SIG-M5 (cell line): Measurements from ENCODE around the gene ADAMTS17.

Experiments used
- DNase-seq: peaks from one replicate; lab custom pipeline; 2025; lab: John Stamatoyannopoulos, UW

ADAMTS17 gene

GRCh38 chr15:99978426-99978825 lies 363.3 kb downstream of the ADAMTS17 start:
- no peak for DNase-seq

- DNase-seq, result no peak
These were observed 363.8 kb downstream of the ADAMTS17 start for GRCh38 chr15:99977929-99978328.

GRCh38 chr15:99976811-99977271 lies 364.9 kb downstream of the ADAMTS17 start:
- DNase-seq, result no peak

- DNase-seq, result no peak
These were observed 365.8 kb downstream of the ADAMTS17 start for GRCh38 chr15:99976000-99976399.

GRCh38 chr15:99974246-99974645 lies 367.5 kb downstream of the ADAMTS17 start:
- no peak for DNase-seq

GRCh38 chr15:99973351-99973750 lies 368.4 kb downstream of the ADAMTS17 start:
- no peak for DNase-seq

- DNase-seq, result no peak
These were observed 370.8 kb downstream of the ADAMTS17 start for GRCh38 chr15:99970891-99971430.

- DNase-seq, result no peak
These were observed 372.4 kb downstream of the ADAMTS17 start for GRCh38 chr15:99969261-99969920.

GRCh38 chr15:99967841-99968371 lies 373.9 kb downstream of the ADAMTS17 start:
- DNase-seq, result no peak

GRCh38 chr15:99966815-99967214 lies 375.0 kb downstream of the ADAMTS17 start:
- no peak for DNase-seq

GRCh38 chr15:99965376-99965775 lies 376.4 kb downstream of the ADAMTS17 start:
- no peak for DNase-seq

- DNase-seq, result no peak
These were observed 377.8 kb downstream of the ADAMTS17 start for GRCh38 chr15:99963976-99964375.

- DNase-seq, result no peak
These were observed 378.5 kb downstream of the ADAMTS17 start for GRCh38 chr15:99963096-99963825.

GRCh38 chr15:99962006-99962561 lies 379.7 kb downstream of the ADAMTS17 start:
- no peak for DNase-seq

- DNase-seq, result no peak
These were observed 380.7 kb downstream of the ADAMTS17 start for GRCh38 chr15:99961011-99961441.

GRCh38 chr15:99959326-99959725 lies 382.4 kb downstream of the ADAMTS17 start:
- DNase-seq, result no peak

- no peak for DNase-seq
These were observed 383.2 kb downstream of the ADAMTS17 start for GRCh38 chr15:99958426-99959097.

- DNase-seq, result no peak
These were observed 384.1 kb downstream of the ADAMTS17 start for GRCh38 chr15:99957642-99958013.

- DNase-seq, result no peak
These were observed 384.7 kb downstream of the ADAMTS17 start for GRCh38 chr15:99956820-99957641.

- no peak for DNase-seq
These were observed 385.6 kb downstream of the ADAMTS17 start for GRCh38 chr15:99956022-99956775.
